GM12865 (cell line): ENCODE data around the gene ENTREP1.
"Not testable (repeated sequence)": the region's sequence is repeated elsewhere in the genome, so short reads cannot be mapped to it uniquely, and the experiment has no call there.

Experiments used
- DNase-seq: peaks from one replicate; pipeline ENCODE4 v3.0.0; 2010; ENCODE audit warnings: low read depth
- H3K4me3 ChIP-seq: 2 replicates; pipeline ENCODE4 v1.5.1; 2011; ENCODE audit warnings: mild to moderate bottlenecking, low read depth, low read length, control low read depth
- TF ChIP-seq, protein P1 (sequence below): IDR thresholded peaks from 2 replicates; pipeline ENCODE4 v1.5.1; 2011; ENCODE audit warnings: low read length, control low read depth, low read depth, inconsistent platforms; ENCODE audit not compliant: insufficient read depth; ENCODE audit errors: missing control alignments

The ENTREP1 gene

DNA sequence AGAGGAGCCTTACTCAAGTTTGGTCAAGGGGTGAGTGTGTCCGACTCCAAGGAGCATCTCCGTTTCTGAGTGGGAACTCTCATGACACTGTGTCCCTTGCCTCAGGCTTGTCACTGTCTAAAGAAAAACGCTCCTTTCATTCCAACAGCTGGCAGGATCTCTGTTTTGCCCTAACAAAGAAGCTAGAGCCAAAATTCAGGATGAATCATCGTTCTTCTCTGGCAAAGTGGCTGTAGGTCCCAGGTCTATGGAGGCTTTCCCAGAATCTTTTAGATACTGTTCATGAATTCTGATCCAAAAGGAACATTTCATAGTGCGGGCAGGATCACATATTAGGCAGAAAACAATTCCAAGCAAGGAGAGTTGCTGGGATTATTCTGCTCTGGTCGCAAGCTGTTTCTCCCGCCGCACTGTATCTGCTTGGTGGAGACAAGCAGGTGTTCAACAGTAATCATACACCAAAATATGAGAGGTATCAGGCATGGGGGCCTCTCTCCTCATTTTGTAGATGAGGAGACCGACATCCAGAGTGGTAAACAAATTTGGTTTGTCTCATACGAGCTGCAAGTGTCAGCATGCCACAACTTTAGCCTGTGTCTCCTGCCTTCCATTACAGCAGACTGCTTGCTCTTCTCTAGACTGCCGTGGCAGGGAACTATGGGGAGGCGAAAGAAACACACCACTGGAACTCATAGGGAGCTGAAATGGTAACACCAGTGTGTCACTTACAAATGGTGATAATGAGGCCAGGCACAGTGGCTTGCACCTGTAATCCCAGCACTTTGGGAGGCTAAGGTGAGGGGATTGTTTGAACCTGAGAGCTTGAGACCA, 72.6 kb downstream of the ENTREP1 start:
- no peak overlapping the region for H3K4me3 ChIP-seq
- TF ChIP-seq, protein P1, sequence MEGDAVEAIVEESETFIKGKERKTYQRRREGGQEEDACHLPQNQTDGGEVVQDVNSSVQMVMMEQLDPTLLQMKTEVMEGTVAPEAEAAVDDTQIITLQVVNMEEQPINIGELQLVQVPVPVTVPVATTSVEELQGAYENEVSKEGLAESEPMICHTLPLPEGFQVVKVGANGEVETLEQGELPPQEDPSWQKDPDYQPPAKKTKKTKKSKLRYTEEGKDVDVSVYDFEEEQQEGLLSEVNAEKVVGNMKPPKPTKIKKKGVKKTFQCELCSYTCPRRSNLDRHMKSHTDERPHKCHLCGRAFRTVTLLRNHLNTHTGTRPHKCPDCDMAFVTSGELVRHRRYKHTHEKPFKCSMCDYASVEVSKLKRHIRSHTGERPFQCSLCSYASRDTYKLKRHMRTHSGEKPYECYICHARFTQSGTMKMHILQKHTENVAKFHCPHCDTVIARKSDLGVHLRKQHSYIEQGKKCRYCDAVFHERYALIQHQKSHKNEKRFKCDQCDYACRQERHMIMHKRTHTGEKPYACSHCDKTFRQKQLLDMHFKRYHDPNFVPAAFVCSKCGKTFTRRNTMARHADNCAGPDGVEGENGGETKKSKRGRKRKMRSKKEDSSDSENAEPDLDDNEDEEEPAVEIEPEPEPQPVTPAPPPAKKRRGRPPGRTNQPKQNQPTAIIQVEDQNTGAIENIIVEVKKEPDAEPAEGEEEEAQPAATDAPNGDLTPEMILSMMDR, result no peak
- no peak for DNase-seq

DNA sequence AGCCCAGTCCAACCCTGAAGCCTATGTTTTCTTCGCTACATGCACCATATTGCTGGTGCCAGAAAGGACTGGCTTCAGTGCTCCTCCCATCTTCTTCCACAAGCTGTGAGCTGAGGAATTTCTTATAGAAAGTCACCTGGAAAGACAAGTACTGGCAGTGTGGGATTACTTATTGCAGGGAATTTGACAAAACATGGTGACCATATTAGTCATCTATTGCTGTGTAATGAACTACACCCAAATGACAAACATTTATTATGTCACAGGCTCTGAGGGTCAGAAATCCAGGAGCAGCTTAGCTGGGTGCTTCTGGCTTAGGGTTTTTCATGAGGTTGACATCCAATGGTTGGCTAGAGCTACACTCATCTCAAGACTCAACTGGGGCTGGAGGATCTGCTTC, 75.5 kb downstream of the ENTREP1 start:
- H3K4me3 ChIP-seq, result no peak overlapping the region
- TF ChIP-seq, protein P1, result no peak
- DNase-seq, result no peak

DNA sequence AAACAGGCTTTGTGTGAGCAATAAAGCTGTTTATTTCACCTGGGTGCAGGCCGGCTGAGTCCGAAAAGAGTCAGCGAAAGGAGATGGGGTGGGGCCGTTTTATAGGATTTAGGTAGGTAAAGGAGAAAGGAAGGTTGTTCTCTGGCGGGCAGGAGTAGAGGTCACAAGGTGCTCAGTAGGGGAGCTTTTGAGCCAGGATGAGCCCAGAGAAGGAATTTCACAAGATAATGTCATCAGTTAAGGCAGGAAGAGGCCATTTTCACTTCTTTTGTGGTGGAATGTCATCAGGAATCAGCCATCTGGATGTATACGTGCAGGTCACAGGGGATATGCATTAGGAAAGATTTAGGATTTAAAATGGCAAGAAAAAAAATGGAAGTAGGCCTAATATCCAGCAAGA, 84.9 kb downstream of the ENTREP1 start:
- H3K4me3 ChIP-seq, DNase-seq: not testable (repeated sequence)

DNA sequence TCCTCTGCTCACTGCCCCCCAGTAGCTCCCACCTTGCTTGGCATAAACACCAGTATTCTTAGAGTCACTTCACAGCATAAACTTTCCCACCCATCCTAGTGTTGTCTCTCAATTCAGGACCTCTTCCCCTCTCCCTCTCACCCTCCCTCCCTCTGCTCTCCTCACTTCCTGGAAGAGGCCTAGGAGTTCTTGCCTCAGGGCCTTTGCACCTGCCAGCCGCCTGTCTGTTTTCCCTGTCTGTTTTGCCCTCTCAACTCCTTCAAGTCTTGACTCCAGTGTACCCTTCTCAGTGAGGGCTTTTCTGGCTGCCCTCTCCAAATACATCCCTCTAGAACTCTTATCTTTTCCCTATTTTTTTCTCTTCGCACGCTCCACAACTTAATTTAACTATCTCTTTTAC, 86.2 kb downstream of the ENTREP1 start:
- TF ChIP-seq, protein P1, result no peak
- no peak for DNase-seq
- H3K4me3 ChIP-seq, result no peak overlapping the region

DNA sequence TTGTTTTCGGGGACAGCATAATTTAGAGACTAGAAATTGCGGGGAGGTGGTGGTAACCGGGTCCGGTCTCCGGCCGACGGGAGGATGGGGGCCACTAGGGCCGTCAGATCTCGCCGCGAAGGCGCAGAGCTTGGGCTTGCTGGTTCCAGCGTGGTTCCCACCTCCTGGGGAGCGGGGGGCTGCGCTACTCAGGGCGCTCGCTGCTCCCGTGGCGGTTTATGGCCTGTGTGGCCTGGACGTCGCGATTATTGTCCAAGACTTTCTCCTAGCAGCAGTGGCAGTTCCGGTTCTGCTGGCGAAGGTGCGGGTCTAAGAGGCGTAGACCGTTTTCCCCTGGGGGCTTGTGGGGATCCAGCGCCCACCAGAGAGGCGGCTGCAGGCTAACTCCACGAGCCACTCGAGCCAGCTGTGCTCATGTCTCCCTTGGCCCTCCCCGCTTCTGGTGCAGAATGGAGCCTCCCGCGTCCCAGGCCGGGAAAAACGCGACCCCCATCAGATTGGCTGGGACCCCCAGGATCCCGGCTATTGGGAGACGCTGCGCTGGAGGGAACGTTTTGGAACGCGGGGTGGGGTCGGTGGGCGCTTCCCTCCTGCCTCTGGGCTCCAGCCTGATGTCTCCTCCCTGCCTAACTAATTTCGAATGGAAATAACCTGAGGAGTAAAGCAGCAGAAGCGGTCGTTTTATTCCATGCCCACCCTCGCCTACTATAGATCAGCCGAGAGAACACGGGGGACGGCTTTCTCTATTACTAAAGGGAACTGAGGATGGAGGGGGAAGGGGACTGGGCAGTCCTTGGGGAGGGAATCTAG, 87.1 kb downstream of the ENTREP1 start:
- DNase-seq, result no peak
- TF ChIP-seq, protein P1, result no peak
- H3K4me3 ChIP-seq, result no peak overlapping the region

DNA sequence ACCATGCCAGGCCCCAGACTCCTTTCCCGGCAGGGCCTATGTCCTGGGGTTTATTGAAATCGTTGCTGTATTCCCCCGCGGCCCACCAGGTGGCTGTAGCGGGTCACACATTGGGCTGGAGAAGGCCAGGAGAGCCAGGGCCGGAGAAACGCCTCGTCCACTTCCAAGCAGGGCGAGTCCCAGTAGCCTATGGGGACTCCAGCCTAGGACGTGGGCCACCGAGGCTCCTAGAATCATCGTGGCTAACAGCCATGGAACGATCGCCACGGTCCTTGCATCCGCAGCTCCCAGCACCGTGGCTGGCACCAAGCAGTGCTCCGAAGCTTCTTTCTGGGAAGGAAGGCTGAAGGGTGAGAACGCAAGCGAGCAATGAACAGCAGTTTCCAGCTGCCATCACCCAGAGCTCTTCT, 87.7 kb downstream of the ENTREP1 start:
- no peak overlapping the region for H3K4me3 ChIP-seq
- no peak for DNase-seq
- TF ChIP-seq, protein P1, result peak; percentile 2

DNA sequence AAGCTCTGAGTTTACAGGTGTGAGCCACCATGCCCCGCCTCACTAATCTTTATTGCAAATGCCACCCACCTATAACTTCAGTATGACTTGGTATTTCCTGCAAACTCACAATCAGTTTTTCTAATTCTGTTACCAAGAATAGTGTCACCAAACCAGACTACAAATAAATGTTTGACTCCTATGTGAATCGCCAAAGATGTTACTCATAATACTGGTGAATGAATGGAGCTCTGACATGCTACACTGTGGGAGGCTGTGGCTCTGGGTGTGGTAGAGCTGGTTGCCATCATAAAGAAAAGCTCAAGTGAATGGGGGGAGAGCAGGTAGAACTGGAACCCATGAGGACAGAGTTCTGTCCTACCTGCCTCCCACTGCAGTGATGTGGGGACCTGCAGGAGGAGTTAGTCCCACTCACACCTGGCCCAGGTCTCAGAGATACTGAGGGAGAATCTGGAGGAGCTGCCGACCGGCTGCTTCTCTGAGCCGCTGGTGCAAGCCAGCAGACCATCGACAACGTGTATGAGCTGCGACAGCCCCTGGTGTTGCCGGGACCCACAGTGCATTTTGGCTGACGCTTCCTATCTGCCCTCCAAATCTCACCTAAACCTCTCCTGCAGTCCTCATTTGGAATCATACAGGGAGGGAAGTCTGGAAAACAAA, 95.7 kb downstream of the ENTREP1 start:
- TF ChIP-seq, protein P1, result no peak
- no peak overlapping the region for H3K4me3 ChIP-seq
- DNase-seq, result no peak
